ENCODE results near the gene CAMTA1.
"Not testable (repeated sequence)": the region's sequence is repeated elsewhere in the genome, so short reads cannot be mapped to it uniquely, and the experiment has no call there.

The CAMTA1 gene

GRCh38 chr1:6835139-6835538 lies 49.9 kb downstream of the CAMTA1 start:
- H3K27me3 Mint-ChIP-seq = no peaks in the 10 kb centered on the region
- H3K4me1 Mint-ChIP-seq = peaks cover 12% of the 10 kb centered on the region
- no peak overlapping the region for H3K4me3 Mint-ChIP-seq
- H3K9me3 Mint-ChIP-seq = no peaks in the 10 kb centered on the region
- H3K36me3 Mint-ChIP-seq = peaks cover 7% of the 10 kb centered on the region
- no peak overlapping the region for H3K27ac Mint-ChIP-seq

- H3K4me1 Mint-ChIP-seq = peaks cover 10% of the 10 kb centered on the region
- peaks cover 40% of the 10 kb centered on the region for H3K36me3 Mint-ChIP-seq
- H3K4me3 Mint-ChIP-seq = no peak overlapping the region
- H3K27ac Mint-ChIP-seq = no peak overlapping the region
- H3K9me3 Mint-ChIP-seq = peaks cover 4% of the 10 kb centered on the region
- no peaks in the 10 kb centered on the region for H3K27me3 Mint-ChIP-seq
Measured at GRCh38 chr1:6842301-6842700, 57.0 kb downstream of the CAMTA1 start.

GRCh38 chr1:6845786-6846185 lies 60.5 kb downstream of the CAMTA1 start:
- H3K27ac Mint-ChIP-seq, H3K27me3 Mint-ChIP-seq, H3K9me3 Mint-ChIP-seq, H3K4me3 Mint-ChIP-seq: not testable (repeated sequence)
- peaks cover 16% of the 10 kb centered on the region for H3K4me1 Mint-ChIP-seq
- H3K36me3 Mint-ChIP-seq = peaks cover 53% of the 10 kb centered on the region

GRCh38 chr1:6848816-6849215 lies 63.6 kb downstream of the CAMTA1 start:
- peaks cover 4% of the 10 kb centered on the region for H3K9me3 Mint-ChIP-seq
- peaks cover 14% of the 10 kb centered on the region for H3K4me1 Mint-ChIP-seq
- H3K36me3 Mint-ChIP-seq = peaks cover 57% of the 10 kb centered on the region
- no peak overlapping the region for H3K27ac Mint-ChIP-seq
- no peak overlapping the region for H3K4me3 Mint-ChIP-seq
- no peaks in the 10 kb centered on the region for H3K27me3 Mint-ChIP-seq

- no peak overlapping the region for H3K4me3 Mint-ChIP-seq
- H3K27me3 Mint-ChIP-seq = no peaks in the 10 kb centered on the region
- H3K4me1 Mint-ChIP-seq = peaks cover 14% of the 10 kb centered on the region
- H3K9me3 Mint-ChIP-seq = peaks cover 2% of the 10 kb centered on the region
- H3K27ac Mint-ChIP-seq = no peak overlapping the region
- peaks cover 56% of the 10 kb centered on the region for H3K36me3 Mint-ChIP-seq
Measured at GRCh38 chr1:6850537-6850936, 65.3 kb downstream of the CAMTA1 start.

GRCh38 chr1:6852136-6852890 lies 67.1 kb downstream of the CAMTA1 start:
- Mint-ChIP-seq H3K36me3 (peaks cover 48% of the 10 kb centered on the region), H3K27ac (no peak overlapping the region), H3K4me3 (no peak overlapping the region), H3K9me3 (no peaks in the 10 kb centered on the region), H3K4me1 (peaks cover 26% of the 10 kb centered on the region), H3K27me3 (no peaks in the 10 kb centered on the region)

- no peaks in the 10 kb centered on the region for H3K9me3 Mint-ChIP-seq
- H3K27me3 Mint-ChIP-seq = no peaks in the 10 kb centered on the region
- peaks cover 25% of the 10 kb centered on the region for H3K4me1 Mint-ChIP-seq
- peaks cover 37% of the 10 kb centered on the region for H3K36me3 Mint-ChIP-seq
- no peak overlapping the region for H3K4me3 Mint-ChIP-seq
- no peak overlapping the region for H3K27ac Mint-ChIP-seq
Measured at GRCh38 chr1:6854166-6854565, 68.9 kb downstream of the CAMTA1 start.

GRCh38 chr1:6857831-6858230 lies 72.6 kb downstream of the CAMTA1 start:
- Mint-ChIP-seq H3K9me3 (no peaks in the 10 kb centered on the region), H3K36me3 (peaks cover 24% of the 10 kb centered on the region), H3K4me3 (no peak overlapping the region), H3K27me3 (no peaks in the 10 kb centered on the region), H3K27ac (no peak overlapping the region), H3K4me1 (peaks cover 26% of the 10 kb centered on the region)

- peaks cover 27% of the 10 kb centered on the region for H3K4me1 Mint-ChIP-seq
- no peaks in the 10 kb centered on the region for H3K27me3 Mint-ChIP-seq
- no peak overlapping the region for H3K27ac Mint-ChIP-seq
- no peaks in the 10 kb centered on the region for H3K9me3 Mint-ChIP-seq
- peaks cover 19% of the 10 kb centered on the region for H3K36me3 Mint-ChIP-seq
- H3K4me3 Mint-ChIP-seq = no peak overlapping the region
Measured at GRCh38 chr1:6858596-6858995, 73.3 kb downstream of the CAMTA1 start.

- H3K36me3 Mint-ChIP-seq = peaks cover 17% of the 10 kb centered on the region
- no peaks in the 10 kb centered on the region for H3K9me3 Mint-ChIP-seq
- H3K4me3 Mint-ChIP-seq = no peak overlapping the region
- no peaks in the 10 kb centered on the region for H3K27me3 Mint-ChIP-seq
- peak overlapping the region; percentile 43 for H3K27ac Mint-ChIP-seq
- peaks cover 38% of the 10 kb centered on the region for H3K4me1 Mint-ChIP-seq
Measured at GRCh38 chr1:6859415-6860343, 74.4 kb downstream of the CAMTA1 start.

GRCh38 chr1:6860401-6860800 lies 75.1 kb downstream of the CAMTA1 start:
- H3K27me3 Mint-ChIP-seq = no peaks in the 10 kb centered on the region
- peaks cover 42% of the 10 kb centered on the region for H3K4me1 Mint-ChIP-seq
- H3K36me3 Mint-ChIP-seq = peaks cover 14% of the 10 kb centered on the region
- no peak overlapping the region for H3K27ac Mint-ChIP-seq
- no peak overlapping the region for H3K4me3 Mint-ChIP-seq
- no peaks in the 10 kb centered on the region for H3K9me3 Mint-ChIP-seq

GRCh38 chr1:6861075-6861724 lies 75.9 kb downstream of the CAMTA1 start:
- no peaks in the 10 kb centered on the region for H3K9me3 Mint-ChIP-seq
- peaks cover 13% of the 10 kb centered on the region for H3K36me3 Mint-ChIP-seq
- H3K4me1 Mint-ChIP-seq = peaks cover 50% of the 10 kb centered on the region
- H3K27ac Mint-ChIP-seq = no peak overlapping the region
- no peak overlapping the region for H3K4me3 Mint-ChIP-seq
- no peaks in the 10 kb centered on the region for H3K27me3 Mint-ChIP-seq

GRCh38 chr1:6862906-6863305 lies 77.7 kb downstream of the CAMTA1 start:
- Mint-ChIP-seq H3K9me3 (no peaks in the 10 kb centered on the region), H3K36me3 (peaks cover 10% of the 10 kb centered on the region), H3K27ac (no peak overlapping the region), H3K4me3 (no peak overlapping the region), H3K27me3 (no peaks in the 10 kb centered on the region), H3K4me1 (peaks cover 47% of the 10 kb centered on the region)

GRCh38 chr1:6864166-6864565 lies 78.9 kb downstream of the CAMTA1 start:
- no peak overlapping the region for H3K27ac Mint-ChIP-seq
- H3K9me3 Mint-ChIP-seq = no peaks in the 10 kb centered on the region
- H3K27me3 Mint-ChIP-seq = no peaks in the 10 kb centered on the region
- H3K4me1 Mint-ChIP-seq = peaks cover 58% of the 10 kb centered on the region
- H3K4me3 Mint-ChIP-seq = no peak overlapping the region
- peaks cover 10% of the 10 kb centered on the region for H3K36me3 Mint-ChIP-seq

- peaks cover 5% of the 10 kb centered on the region for H3K36me3 Mint-ChIP-seq
- no peak overlapping the region for H3K4me3 Mint-ChIP-seq
- H3K4me1 Mint-ChIP-seq = peaks cover 62% of the 10 kb centered on the region
- no peak overlapping the region for H3K27ac Mint-ChIP-seq
- no peaks in the 10 kb centered on the region for H3K27me3 Mint-ChIP-seq
- no peaks in the 10 kb centered on the region for H3K9me3 Mint-ChIP-seq
Measured at GRCh38 chr1:6866825-6867224, 81.6 kb downstream of the CAMTA1 start.

GRCh38 chr1:6867321-6867720 lies 82.1 kb downstream of the CAMTA1 start:
- H3K4me1 Mint-ChIP-seq = peaks cover 63% of the 10 kb centered on the region
- no peaks in the 10 kb centered on the region for H3K27me3 Mint-ChIP-seq
- peak overlapping the region; percentile 80 for H3K27ac Mint-ChIP-seq

More at GRCh38 chr1:6867321-6867720, 82.1 kb downstream of the CAMTA1 start:
- H3K36me3 Mint-ChIP-seq = peaks cover 5% of the 10 kb centered on the region
- H3K4me3 Mint-ChIP-seq = no peak overlapping the region
- no peaks in the 10 kb centered on the region for H3K9me3 Mint-ChIP-seq
